Amniotic epithelial cell (primary cell): ENCODE results near the gene CXCR6.
A peak's percentile ranks its signal among the peaks of the same experiment; 100 is the strongest.

Source experiments
- DNase-seq: peaks from one replicate; pipeline ENCODE4 v3.0.0-alpha.2; 2010; ENCODE audit warnings: low read depth

Gene CXCR6

DNA sequence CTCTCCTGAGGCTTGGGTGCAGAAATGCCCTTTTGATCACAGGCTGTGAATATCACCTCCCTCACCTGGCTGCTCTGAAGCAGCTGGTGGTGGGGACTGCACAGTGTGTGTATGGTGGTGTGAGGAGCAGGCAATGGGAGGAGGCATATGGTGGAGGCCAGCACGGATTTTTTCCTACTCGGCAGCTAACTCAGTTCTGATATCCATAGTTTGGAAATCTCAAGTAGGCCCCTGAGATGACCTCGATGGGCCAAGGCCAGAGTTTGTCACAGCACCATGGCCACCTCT, 21.3 kb upstream of the CXCR6 start:
- no peak for DNase-seq

DNA sequence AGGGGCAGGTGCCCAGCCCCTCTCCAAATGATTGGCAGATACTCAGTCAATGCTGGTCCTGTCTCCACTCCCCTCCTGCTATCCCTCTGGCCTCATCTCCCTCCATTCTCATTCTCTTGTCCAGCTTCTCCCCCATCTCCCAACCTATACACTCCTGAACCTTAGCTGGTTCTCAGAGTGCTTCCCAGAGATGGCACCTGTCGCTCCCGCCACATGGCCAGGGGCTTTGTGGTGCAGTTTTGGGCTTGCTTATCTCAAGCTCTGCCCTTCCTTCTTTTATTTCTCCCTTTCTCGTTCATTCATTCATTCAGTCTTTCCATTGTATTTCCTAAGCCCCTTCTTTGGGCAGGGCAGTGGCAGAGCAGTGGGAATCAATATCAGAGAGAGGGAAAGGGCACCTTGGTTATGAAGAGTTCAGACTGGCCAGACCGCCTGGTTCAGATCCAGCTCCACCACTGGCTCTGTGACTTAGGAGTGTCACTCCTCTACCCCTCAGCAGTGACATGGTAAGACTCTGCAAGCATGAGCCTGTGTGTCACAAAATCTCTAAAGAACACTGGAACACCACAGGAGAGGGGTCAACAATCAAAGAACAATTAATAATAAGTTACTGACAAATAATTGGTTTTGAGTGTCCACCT, 20.2 kb upstream of the CXCR6 start:
- DNase-seq: no peak

DNA sequence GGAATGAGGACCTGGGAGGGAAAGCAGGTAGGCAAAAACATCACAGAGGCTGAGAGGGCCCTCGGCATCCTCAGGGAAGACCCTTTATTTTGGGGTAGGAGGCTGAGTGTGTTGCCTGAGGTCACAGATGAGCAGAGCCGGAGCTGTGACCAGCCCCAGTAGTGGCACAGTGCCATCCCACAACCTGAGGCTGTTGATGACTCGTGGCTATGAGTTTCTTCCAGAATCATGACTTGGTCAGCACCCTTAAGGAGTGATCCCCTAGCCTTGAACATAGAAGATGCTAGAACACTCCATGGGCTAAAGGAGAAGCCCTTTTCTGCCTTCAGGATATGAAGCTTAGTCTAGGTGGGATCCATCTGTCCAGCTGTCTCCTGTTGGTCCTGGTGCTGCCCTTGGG, 19.5 kb upstream of the CXCR6 start:
- no peak for DNase-seq

DNA sequence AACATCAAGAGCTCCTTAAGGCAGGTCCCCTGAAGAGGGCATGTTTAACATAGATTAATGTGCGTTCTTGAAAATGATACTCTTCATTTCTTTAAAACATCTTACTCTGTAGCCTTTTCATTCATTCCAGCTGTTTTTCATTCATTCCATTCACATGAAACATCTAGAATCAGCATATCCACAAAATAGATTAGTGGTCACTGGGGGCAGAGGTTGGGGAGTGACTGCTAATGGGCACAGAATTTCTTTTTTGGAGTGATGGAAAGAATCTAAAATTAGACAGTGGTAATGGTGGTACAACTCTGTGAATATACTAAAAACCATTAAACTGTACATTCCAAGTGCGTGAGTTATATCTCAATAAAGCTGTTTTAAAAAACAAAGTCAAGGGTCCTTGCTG, 15.4 kb upstream of the CXCR6 start:
- DNase-seq: no peak

DNA sequence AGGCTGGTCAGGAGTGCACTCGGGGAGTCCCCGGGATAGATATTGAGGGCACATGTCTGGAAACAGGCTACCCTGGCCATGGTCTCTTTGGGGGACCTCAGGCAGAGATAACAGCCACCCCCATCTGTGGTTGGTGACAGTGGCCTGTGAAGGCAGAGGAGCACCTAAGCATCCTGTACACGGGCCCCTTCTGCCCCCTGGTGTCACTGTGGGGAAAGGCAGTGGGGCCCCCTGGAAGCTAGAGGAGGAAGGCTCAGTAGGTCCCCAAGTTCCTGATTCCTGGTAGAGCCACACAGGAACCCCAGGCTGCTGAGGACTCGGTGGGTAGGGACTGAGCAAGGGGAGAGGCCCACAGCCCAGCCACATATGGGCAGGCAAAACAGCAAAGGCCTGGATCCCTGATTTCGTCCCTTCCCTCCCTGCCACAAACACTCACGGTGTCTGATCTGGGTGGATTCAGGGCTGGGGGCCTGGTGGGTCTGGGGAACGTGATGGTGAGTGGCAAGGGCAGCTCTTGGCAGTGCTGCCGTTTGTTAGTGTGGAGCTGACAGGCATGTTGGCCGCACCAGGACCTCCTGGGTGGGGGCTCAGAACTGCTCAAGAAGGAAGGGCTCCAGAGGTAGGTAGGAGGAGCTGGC, 14.1 kb upstream of the CXCR6 start:
- DNase-seq: no peak

DNA sequence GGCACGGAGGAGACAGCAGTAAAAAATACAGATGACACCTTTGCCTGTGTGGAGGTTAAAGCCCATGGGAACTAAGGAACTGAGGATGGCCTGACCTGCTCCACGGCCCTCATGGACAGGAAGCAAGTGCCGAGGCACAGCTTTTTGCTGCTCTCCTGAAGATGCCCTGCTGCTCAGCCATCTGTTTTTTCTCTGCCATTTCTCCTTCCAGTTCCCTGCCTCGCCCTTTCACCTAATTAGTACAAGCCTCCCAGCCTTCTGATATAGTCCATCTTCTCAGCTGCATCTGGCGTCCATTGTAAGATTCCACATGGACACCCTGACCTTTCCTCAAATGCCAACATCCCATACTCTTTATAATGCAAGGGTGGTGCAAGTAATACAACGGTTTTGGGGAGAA, 11.8 kb upstream of the CXCR6 start:
- DNase-seq: no peak

DNA sequence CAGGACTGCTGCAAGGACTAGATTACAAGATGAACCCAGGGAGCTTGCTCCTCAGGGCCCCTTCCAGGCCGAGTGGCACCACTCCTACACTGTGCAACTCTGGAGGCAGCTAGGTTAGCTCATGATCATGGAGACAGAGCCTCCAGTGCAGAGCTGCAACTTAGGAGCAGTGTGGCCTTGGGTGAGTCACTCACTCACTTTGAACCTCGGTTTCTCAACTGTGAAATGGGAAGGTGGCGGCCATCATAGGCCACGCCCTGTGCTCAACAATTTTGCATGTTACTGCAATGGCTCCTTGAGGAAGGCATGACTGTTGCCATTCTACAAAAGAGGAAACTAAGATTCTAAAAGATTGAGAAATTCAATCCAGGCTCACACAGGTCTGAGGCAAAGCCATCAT, 11.2 kb upstream of the CXCR6 start:
- DNase-seq: no peak

DNA sequence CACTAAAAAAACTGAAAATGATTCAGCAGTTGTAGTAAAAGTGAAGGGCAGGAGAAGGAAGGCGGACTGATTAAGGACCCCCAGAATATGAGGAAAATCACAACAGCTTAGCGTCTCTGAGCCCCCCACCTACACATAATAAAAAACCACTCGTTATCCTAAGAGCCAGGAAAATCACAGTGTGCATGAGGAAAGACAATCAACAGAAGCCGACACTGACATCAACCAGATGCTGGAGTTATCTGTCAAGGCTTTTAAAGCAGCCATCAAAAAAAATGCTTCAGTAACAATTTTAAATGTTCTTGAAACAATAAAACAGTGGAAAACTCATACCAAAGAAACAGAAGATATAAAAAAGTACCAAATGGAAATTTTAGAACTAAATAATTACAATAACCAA, 9.7 kb upstream of the CXCR6 start:
- no peak for DNase-seq

DNA sequence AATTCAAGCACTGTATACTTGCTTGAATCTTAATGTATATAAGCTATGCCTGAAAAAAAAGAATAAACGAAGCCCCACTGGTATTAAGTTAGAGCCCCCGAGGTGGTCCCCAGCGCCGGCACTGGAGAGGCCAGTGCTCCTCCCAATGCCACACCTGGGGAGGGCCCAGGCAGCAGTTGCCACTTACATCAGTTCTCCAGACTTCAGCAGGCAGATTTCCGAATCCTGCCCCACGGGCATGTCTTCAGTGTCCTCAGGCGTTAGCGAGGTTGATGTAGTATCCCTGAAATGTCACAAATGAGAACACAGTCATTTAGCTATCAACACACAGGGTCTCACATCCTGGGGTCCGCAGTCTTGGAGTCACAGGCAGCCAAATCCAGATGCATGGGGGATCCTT, 7.0 kb upstream of the CXCR6 start:
- DNase-seq: no peak

DNA sequence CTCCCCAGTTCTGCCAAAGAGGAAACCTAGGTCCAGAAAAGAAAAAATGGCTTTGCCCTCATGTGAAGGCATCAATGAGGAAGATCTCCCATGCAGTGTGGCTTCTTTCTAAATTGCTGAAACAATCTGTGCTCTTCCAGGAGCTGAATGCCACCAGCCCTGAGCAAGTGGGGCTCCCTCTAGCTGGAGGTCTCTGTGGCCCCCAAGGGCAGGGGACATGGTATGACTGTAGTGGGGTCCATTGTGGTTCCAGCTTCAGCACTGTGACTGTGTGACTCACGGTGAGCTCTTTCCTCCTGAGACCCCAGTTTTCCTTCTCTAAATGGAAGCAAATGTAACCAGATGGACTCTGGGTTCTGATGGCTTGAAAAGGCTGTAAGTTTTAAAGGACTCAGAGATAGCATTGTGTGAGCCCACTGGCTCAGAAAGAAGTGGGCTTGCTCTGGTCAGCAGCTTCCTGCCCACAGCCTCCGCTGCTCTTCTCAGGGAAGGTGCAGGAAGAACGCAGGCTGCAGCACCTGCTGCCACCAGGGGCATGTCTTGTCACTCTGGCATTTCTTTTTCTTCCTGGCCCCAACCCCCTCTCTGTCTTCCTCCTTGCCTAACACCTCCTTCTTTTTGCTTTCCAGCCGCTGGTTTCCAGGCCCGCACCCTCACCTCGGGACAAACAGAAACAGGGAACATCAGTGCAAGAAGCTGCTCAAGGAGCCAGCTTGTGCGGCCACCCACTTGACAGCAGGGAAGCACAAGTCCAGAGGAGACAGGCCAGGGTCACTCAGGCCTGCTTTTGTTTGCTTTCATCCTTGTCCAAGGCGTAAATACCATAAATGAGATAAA, 5.8 kb upstream of the CXCR6 start:
- DNase-seq: no peak

DNA sequence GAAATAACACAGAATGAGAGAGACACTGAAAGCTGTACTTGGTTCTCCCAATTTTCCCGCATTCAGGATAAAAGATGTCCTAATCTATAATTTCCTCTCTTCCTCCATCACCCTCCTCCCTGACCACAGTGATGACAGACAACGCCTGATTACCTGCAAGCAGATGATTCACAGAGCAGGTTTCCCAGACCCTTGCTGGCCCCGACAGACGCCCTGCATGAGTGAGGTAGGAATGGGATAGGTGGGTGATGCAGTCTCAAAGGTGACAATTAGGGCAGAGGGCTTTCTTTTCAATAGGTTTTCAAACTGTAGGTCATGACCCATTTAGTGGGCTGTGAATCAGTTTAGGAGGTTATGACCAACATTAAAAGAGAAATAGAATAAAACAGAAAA, 5.2 kb upstream of the CXCR6 start:
- DNase-seq: no peak

DNA sequence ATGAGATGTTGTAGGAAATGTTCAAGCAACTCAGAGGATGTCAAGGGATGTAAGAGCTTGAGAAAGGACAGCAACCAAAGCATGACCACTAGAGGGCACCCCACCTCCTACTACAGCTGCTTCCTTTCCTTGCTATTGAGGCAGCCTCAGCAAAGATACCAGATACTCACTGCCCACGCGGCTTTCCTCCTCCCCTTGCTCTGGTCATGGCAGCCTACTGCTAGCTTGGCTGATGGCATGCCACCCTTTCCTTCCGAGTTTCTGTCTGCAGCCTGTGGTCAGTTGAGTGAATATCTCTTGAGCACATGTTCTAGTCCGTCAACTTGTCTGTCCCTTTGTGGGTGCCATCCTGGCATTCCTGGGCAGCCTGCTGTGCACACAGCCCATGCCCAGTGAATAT, 4.4 kb upstream of the CXCR6 start:
- DNase-seq: peak; percentile 89

DNA sequence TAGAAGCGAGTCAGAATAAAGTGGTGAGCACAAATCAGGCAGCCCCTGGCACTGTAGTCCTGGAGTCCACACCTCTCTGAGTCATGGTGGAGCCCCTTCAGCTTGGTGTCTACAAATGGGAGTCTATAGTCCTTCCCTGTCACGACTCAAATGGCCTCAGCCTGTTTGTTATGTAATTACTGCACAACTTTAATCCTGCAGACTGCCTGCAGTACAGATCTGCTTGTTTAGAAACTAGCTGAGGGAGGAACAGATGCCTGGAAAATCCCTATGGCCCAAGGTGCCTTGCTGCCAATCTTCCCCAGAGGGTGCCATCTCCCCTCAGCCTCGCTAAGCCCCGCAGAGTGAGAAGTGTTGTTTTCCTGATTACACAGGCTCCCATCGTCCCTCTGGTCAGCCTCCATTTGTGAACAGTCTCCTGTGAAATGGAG, 3.9 kb upstream of the CXCR6 start:
- DNase-seq: no peak

DNA sequence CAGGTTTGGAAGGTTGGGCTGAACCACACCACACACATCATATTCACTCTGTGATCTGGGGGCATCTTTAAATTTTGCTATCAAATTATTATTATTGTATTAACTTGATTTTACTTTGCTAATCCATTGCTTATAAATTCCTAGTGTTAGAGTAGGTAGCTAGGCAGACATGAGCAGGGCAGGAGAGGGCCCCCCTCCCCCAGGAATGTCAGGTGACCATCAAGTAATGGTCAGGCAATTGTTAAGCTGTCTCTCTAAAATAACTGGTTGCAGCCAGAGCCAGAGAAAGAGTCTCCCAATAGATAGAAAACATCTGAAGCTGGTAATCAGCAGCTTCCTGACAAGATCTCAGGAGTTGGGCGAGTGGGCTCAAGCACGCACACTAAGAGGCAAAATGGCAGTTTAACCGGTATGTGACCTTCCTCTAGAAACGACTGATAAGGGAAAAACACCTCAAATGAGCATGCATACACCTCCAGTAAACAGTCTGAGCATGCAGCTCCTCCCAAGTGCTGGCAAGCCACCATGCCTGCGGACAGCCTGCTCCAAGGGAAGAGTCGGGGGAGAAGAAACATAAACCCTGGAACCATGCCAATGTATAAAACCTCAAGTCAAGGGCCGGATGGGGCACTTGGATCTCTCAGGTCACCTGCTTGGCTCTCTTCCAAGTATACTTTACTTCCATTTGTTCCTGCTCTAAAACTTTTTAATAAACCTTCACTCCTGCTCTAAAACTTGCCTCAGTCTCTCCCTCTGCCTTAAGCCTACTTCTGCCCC, 3.1 kb upstream of the CXCR6 start:
- no peak for DNase-seq

DNA sequence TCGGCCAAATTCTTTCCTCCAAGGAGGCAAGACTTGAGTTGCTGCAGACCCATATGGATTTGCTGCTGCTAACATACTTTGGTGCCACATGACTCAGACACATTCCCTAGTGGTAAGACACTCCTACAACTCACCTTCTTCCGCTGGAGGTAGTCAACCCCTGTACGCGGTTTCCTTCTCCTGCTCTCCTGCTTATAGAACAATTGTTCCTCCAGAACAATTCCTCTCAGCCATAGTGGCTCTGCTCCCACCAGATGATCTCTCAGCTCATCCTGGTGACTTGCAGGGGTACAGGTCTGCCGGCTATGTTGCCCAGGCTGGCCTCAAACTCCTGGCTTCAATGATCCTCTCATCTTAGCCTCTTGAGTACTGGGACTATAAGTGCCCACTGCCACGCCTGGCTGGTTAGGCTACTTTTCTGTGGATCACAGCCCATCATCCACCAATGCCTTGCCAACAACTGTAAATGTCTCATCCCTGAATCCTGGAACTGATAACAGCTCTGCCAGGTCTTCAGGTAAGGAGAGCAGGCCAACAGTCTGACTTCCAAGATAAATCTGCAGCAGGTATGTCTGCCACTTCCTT, 2.4 kb upstream of the CXCR6 start:
- no peak for DNase-seq

DNA sequence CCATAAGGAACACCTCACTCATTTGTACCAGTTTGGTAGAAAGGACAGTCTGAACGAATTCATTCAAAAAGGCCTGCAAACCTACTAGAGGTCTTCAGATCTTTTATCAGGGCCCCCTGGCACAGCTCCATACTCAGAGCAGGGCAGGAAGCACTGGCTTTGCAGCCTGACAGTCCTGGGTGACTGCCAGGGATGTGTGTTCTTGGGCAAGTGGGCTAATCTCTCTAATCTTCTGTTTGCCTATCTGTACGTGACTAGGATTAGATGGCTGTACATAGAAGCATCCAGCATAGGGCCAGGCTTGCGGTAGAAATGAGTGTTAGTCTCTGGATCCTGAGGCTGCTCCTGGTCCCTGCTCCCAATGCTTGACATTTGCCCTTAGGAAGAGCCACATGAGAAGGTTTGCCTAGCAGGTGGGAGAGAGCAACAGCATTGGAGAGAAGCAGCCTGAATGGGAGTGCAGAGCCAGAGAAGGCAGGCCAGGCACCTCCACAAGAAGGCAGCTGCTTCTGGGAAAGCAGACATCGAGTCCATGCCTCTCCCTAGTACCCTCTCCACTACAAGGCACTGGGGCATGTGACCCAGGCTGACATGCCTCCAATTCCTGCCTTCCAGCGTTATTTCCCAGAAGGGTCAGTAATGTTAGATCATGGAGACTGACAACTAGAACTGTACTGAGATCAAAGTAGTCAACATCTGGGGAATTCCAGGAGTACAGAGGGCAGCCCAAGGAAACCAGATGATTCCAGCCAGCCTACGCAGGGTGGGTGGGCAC, 1.0 kb upstream of the CXCR6 start:
- DNase-seq: peak; percentile 80

DNA sequence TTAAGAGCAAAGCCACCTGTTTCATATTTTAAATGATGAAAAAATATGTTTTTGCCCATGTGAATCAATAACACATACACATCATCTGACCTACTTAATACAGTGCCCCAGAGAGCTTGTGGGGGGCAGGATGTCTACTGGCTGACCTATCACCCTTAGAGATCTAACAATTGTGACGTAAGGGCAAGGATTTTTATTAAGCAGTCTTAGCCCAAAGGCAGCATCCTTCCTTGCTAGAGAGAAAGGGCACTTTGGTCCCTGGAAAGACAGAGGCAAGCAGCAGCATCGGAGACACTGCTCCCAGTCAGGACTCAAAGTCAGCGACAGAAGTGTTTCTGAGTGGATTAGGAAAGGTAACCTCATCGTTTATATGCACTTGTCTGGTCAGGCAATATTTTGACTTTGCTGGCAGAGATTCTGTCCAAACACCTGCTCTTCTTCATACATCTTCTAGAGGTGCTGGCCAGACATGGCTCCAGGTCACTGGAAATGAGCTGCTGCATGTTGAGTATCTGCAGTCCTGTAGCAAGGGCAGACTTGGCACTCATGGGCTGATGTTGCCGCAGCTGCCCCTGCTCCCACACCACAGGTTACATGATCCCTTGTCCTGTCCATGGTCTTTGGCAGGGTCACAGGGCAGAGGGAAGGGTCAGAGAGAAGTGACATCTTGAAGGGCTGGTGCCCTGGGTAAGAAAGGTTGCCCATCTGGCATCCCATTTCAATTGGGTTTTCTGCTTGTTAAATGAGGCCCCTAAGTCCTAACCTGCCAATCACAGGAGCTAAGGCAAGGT, 1.8 kb downstream of the CXCR6 start:
- DNase-seq: no peak

DNA sequence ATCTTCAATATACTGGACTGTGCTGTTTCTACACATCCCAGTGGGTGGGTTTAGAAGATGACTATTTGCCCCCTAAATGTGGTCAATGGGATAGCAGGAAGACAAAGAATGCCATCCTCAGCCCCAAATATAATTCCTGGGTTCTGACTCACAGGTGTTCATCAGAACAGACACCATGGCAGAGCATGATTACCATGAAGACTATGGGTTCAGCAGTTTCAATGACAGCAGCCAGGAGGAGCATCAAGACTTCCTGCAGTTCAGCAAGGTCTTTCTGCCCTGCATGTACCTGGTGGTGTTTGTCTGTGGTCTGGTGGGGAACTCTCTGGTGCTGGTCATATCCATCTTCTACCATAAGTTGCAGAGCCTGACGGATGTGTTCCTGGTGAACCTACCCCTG, 3.0 kb downstream of the CXCR6 start:
- DNase-seq: no peak

DNA sequence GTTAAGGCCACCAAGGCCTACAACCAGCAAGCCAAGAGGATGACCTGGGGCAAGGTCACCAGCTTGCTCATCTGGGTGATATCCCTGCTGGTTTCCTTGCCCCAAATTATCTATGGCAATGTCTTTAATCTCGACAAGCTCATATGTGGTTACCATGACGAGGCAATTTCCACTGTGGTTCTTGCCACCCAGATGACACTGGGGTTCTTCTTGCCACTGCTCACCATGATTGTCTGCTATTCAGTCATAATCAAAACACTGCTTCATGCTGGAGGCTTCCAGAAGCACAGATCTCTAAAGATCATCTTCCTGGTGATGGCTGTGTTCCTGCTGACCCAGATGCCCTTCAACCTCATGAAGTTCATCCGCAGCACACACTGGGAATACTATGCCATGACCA, 3.6 kb downstream of the CXCR6 start:
- no peak for DNase-seq

DNA sequence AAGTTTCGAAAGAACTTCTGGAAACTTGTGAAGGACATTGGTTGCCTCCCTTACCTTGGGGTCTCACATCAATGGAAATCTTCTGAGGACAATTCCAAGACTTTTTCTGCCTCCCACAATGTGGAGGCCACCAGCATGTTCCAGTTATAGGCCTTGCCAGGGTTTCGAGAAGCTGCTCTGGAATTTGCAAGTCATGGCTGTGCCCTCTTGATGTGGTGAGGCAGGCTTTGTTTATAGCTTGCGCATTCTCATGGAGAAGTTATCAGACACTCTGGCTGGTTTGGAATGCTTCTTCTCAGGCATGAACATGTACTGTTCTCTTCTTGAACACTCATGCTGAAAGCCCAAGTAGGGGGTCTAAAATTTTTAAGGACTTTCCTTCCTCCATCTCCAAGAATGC, 4.1 kb downstream of the CXCR6 start:
- peak; percentile 37 for DNase-seq

DNA sequence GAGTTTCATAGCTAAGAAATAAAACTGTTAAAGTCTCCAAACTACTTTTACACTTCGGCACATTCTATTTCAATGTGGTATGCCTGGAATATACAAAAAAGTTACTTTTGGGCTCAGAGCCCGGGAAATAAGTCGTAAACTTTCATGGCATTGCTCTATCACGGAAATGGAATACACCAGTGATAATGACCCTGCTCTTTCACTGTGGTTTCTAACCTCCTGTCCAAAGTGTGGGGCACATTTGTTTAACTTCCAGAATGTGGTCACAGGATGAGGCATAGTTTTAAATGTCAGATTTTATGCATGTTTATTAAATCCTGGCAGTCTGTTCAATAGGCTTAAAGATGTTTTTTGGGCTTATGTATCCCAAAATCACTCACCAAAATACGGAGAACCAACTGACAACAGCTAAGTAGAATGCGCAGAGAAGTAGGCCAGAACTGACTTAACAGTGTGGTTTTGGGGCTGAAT, 5.1 kb downstream of the CXCR6 start:
- DNase-seq: no peak
